Activated B cell treated with CpG ODN at 0.5 μM for 24 hours (primary cell): ENCODE measurements around the gene GCAT. TPM values are rescaled to one million over a fixed set of nuclear protein-coding genes. Genes with fewer than 3 reads are reported as not detected.

ENCODE experiments used
- ATAC-seq: fragments of 200-7000 bp; cut with Tn5 transposase; one replicate; pipeline ENCODE4 v1.10.0; 2021; ENCODE audit warnings: low read depth, mild to moderate bottlenecking, moderate library complexity
- CTCF ChIA-PET: fragments of 350-600 bp; sonication (Branson Sonifier 250); formaldehyde crosslinking; loops from one replicate; lab custom pipeline; 2021; ENCODE audit warnings: antibody characterized with exemption; lab: Charles Lee
- POLR2A ChIA-PET: fragments of 350-600 bp; sonication (Branson Sonifier 250); formaldehyde crosslinking; loops from one replicate; lab custom pipeline; 2021; ENCODE audit warnings: antibody characterized with exemption; lab: Charles Lee
- DNase-seq: peaks from one replicate; pipeline ENCODE4 v3.0.0; 2022
- H3K27ac Mint-ChIP-seq: one replicate; pipeline ENCODE4 v1.8.0; 2020; ENCODE audit warnings: mixed read lengths
- H3K27me3 Mint-ChIP-seq: one replicate; pipeline ENCODE4 v1.8.0; 2021; ENCODE audit warnings: mixed read lengths
- H3K36me3 Mint-ChIP-seq: one replicate; pipeline ENCODE4 v1.8.0; 2021; ENCODE audit warnings: low read depth, mixed read lengths
- H3K4me1 Mint-ChIP-seq: one replicate; pipeline ENCODE4 v1.8.0; 2021; ENCODE audit warnings: mixed read lengths
- H3K4me3 Mint-ChIP-seq: one replicate; pipeline ENCODE4 v1.8.0; 2020; ENCODE audit warnings: mild to moderate bottlenecking, mixed read lengths
- H3K9me3 Mint-ChIP-seq: one replicate; pipeline ENCODE4 v1.8.0; 2020; ENCODE audit warnings: mixed read lengths
- CTCF ChIP-seq: fragments of 200-600 bp; IDR thresholded peaks from one replicate; pipeline ENCODE4 v1.8.0; 2022; ENCODE audit warnings: antibody characterized with exemption, mild to moderate bottlenecking
- intact Hi-C: fragments of 100-400 bp; cut with micrococcal nuclease; formaldehyde crosslinking; loops from one replicate; pipeline ENCODE4 v1.15.1; 2024
- total RNA-seq: library from RNA; stranded (reverse); gene quantifications from 2 replicates; pipeline ENCODE4 v1.2.3, GENCODE V29; 2022

Gene GCAT
- total RNA-seq, 1 donor from 2014 or later: 0.40 TPM

- H3K27ac Mint-ChIP-seq: no peak overlapping the region
- H3K4me1 Mint-ChIP-seq: no peaks in the 10 kb centered on the region
- no peaks in the 10 kb centered on the region for H3K9me3 Mint-ChIP-seq
- H3K27me3 Mint-ChIP-seq: no peaks in the 10 kb centered on the region
- intact Hi-C loops: loop anchor here (1.0 to 2.0 kb wide), 8 partner anchors 14 to 324 kb away; partner anchors contain the start of genes ANKRD54 and EIF3L
- no peak for TF ChIP-seq CTCF
- CTCF ChIA-PET: interaction anchor here (0.7 to 4.6 kb wide), 27 partner anchors 7 to 255 kb away, joined by 3 to 81 read pairs (median 4); partner anchors contain the start of genes ANKRD54, EIF3L, GCAT and GGA1
- no peak overlapping the region for H3K4me3 Mint-ChIP-seq
- ATAC-seq (no peak), DNase-seq (no peak)
- POLR2A ChIA-PET: interaction anchor here (0.6 to 1.6 kb wide), 3 partner anchors 13 to 629 kb away, joined by 4 read pairs; no protein-coding TSS in a partner anchor
- H3K36me3 Mint-ChIP-seq: peaks cover 80% of the 10 kb centered on the region
Measured at GRCh38 chr22:37862570-37863325, 55.0 kb downstream of the GCAT start.

- intact Hi-C loops: no loop called here
- POLR2A ChIA-PET: interaction anchor here (0.7 kb wide), 1 partner anchor 66 kb away, joined by 3 read pairs; no protein-coding TSS in a partner anchor
- Mint-ChIP-seq H3K4me1 (no peaks in the 10 kb centered on the region), H3K27ac (no peak overlapping the region), H3K36me3 (peaks cover 87% of the 10 kb centered on the region), H3K27me3 (no peaks in the 10 kb centered on the region), H3K9me3 (no peaks in the 10 kb centered on the region), H3K4me3 (no peak overlapping the region)
- TF ChIP-seq CTCF: no peak
- no peak for ATAC-seq
- DNase-seq: no peak
- CTCF ChIA-PET: interaction anchor here (4.6 kb wide), 1 partner anchor 47 kb away, joined by 81 read pairs; no protein-coding TSS in a partner anchor
Measured at GRCh38 chr22:37865510-37865909, 57.8 kb downstream of the GCAT start.

Other genes with a start within 250 kb of the GCAT start
- gene CDC42EP1, start 247.5 kb upstream of the GCAT start, total RNA-seq: not detected in 2 replicates
- not detected in 2 replicates for gene LGALS2, start 227.8 kb upstream of the GCAT start, total RNA-seq
- 102 and 126 TPM in 2 replicates for gene GGA1, start 199.1 kb upstream of the GCAT start, total RNA-seq
- gene SH3BP1, start 168.3 kb upstream of the GCAT start, total RNA-seq: 87.9 and 88.4 TPM in 2 replicates
- 17.7 and 22.6 TPM in 2 replicates for gene PDXP, start 149.2 kb upstream of the GCAT start, total RNA-seq
- 230 and 254 TPM in 2 replicates for gene LGALS1, start 132.3 kb upstream of the GCAT start, total RNA-seq
- gene NOL12, start 121.6 kb upstream of the GCAT start, total RNA-seq: 39.0 and 39.8 TPM in 2 replicates
- gene TRIOBP, start 110.9 kb upstream of the GCAT start, total RNA-seq: 25.5 and 27.4 TPM in 2 replicates
- gene GALR3, start 15.4 kb downstream of the GCAT start, total RNA-seq: not detected in 2 replicates
- gene ANKRD54, start 36.4 kb downstream of the GCAT start, total RNA-seq: 12.6 and 16.5 TPM in 2 replicates
- 712 and 718 TPM in 2 replicates for gene EIF3L, start 41.5 kb downstream of the GCAT start, total RNA-seq
- gene MICALL1, start 98.4 kb downstream of the GCAT start, total RNA-seq: 20.8 and 27.6 TPM in 2 replicates
- 0.16 TPM in 1 of 2 replicates, not detected in the other for gene C22orf23, start 145.7 kb downstream of the GCAT start, total RNA-seq
- gene POLR2F, start 145.8 kb downstream of the GCAT start, total RNA-seq: 47.8 and 67.3 TPM in 2 replicates
- gene SOX10, start 176.6 kb downstream of the GCAT start, total RNA-seq: not detected in 2 replicates
- 21.5 and 25.5 TPM in 2 replicates for gene PICK1, start 249.5 kb downstream of the GCAT start, total RNA-seq